ENCODE measurements around the gene PRR18.

DNA sequence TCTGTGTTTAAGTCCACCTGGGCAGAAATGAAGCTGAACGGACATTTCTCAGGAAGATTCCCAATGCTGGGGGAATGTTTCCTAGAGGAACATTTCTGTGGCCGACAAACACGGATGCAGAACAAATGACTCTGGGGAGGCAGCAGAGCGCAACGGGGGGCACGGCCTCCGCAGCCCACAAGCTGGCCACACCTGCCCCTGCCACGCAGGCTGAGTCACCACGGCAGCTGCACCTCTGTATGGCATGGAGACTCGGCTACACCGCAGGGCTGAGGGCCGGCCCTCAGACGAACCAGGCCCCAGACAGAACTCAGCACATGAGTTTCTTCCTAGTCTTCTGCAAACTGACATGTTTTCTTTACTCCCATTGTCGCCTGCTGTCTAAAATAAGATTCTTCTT lies 10.0 kb upstream of the PRR18 start:
- TF ChIP-seq CTCF (IDR thresholded peaks at IDR 0.05) (no peak), POLR2A (IDR thresholded peaks at IDR 0.05) (no peak)
